ENCODE data around the gene CUL3. TPM values are rescaled to one million over a fixed set of nuclear protein-coding genes. Genes with fewer than 3 reads are reported as not detected.
"Not testable (repeated sequence)": the region's sequence is repeated elsewhere in the genome, so short reads cannot be mapped to it uniquely, and the experiment has no call there.

CUL3 gene
- total RNA-seq, 1 donor from 2014 or later, result 196 TPM

DNA sequence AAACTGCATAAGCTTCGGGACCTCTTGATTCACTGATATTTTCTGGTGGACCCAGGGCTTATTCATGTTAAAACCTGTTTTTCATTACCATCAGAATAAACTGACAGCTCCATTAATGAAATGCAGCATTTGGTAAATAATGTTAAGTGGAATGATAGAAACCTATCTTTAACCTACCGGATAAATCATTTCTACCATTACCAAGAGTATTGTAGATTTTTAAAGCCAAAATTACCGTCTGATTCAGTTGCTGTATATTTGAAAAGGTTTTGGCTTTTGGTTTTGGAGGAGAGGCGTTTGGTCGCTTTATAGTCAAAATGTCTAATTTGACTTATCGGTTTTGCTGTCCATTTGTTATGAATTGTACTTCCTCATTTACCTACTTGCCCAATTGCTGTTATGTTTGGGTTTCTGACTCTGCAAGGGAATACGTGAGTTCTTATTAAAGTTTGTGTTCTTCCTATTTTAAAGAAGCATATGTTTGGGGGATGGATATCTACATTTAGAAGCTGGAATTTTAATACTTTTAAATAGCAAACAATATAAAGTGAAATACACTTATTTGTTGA, 1.0 kb upstream of the CUL3 start:
- peaks cover 19% of the 10 kb centered on the region for H3K36me3 Mint-ChIP-seq
- peak overlapping the region; percentile 92 for H3K4me3 Mint-ChIP-seq
- Histone ChIP-seq H3K36me3 (peaks cover 3% of the 10 kb centered on the region), H3K27me3 (no peaks in the 10 kb centered on the region), H3K9ac (peak overlapping the region; percentile 49), H3F3A (ENCODE audit: low read depth) (no peaks in the 10 kb centered on the region), H3K4me3 (peak overlapping the region; percentile 57), H3K4me2 (peak overlapping the region; percentile 77), H2AFZ (replicated peaks) (peak overlapping the region; percentile 47), H3K4me1 (peaks cover 21% of the 10 kb centered on the region), H3K9me3 (ENCODE audit: low read depth) (no peaks in the 10 kb centered on the region), H4K20me1 (ENCODE audit: low read depth) (peaks cover 31% of the 10 kb centered on the region), H3K27ac (no peak overlapping the region), H3K79me2 (ENCODE audit: low read depth) (peaks cover 39% of the 10 kb centered on the region)
- no peak for TF ChIP-seq CTCF (IDR thresholded peaks at IDR 0.05)
- no peak for TF ChIP-seq EZH2phosphoT487 (IDR thresholded peaks at IDR 0.05)
- TF ChIP-seq EZH2 (IDR thresholded peaks at IDR 0.05), result no peak
- no peak for DNase-seq (ENCODE audit: low spot score)
- H3K4me1 Mint-ChIP-seq, result peaks cover 16% of the 10 kb centered on the region
- H3K9me3 Mint-ChIP-seq, result peaks cover 6% of the 10 kb centered on the region
- H3K27ac Mint-ChIP-seq, result peak overlapping the region; percentile 38
- H3K27me3 Mint-ChIP-seq (ENCODE audit: insufficient read depth, low read depth), result peaks cover 2% of the 10 kb centered on the region

- H3K4me3 ChIP-seq, result peak overlapping the region; percentile 94
- Mint-ChIP-seq H3K27me3 (ENCODE audit: insufficient read depth, low read depth) (peaks cover 2% of the 10 kb centered on the region), H3K4me1 (peaks cover 16% of the 10 kb centered on the region), H3K27ac (no peak overlapping the region), H3K4me3 (peak overlapping the region; percentile 84), H3K9me3 (peaks cover 17% of the 10 kb centered on the region), H3K36me3 (peaks cover 27% of the 10 kb centered on the region)
- H4K20me1 ChIP-seq (ENCODE audit: low read depth), result peaks cover 44% of the 10 kb centered on the region
- no peaks in the 10 kb centered on the region for H3F3A ChIP-seq (ENCODE audit: low read depth)
- H3K27ac ChIP-seq, result peak overlapping the region; percentile 92
- no peak for TF ChIP-seq CTCF (IDR thresholded peaks at IDR 0.05)
- TF ChIP-seq EZH2phosphoT487 (IDR thresholded peaks at IDR 0.05), result no peak
- TF ChIP-seq EZH2 (IDR thresholded peaks at IDR 0.05), result no peak
- H3K4me1 ChIP-seq, result peaks cover 21% of the 10 kb centered on the region
- H3K79me2 ChIP-seq (ENCODE audit: low read depth), result peaks cover 53% of the 10 kb centered on the region
- H3K36me3 ChIP-seq, result peaks cover 3% of the 10 kb centered on the region
- H3K9ac ChIP-seq, result peak overlapping the region; percentile 94
- peak overlapping the region; percentile 94 for H3K4me2 ChIP-seq
- DNase-seq (ENCODE audit: low spot score), result peak; percentile 70
- H3K27me3 ChIP-seq, result no peaks in the 10 kb centered on the region
- H2AFZ ChIP-seq (replicated peaks), result no peak overlapping the region
- H3K9me3 ChIP-seq (ENCODE audit: low read depth), result no peaks in the 10 kb centered on the region
These were observed 365 bp downstream of the CUL3 start for GRCh38 chr2:224584785-224585210.

- H3K9ac ChIP-seq, result peak overlapping the region; percentile 83
- H3K9me3 Mint-ChIP-seq, result peaks cover 20% of the 10 kb centered on the region
- peaks cover 16% of the 10 kb centered on the region for H3K4me1 Mint-ChIP-seq
- no peak for TF ChIP-seq CTCF (IDR thresholded peaks at IDR 0.05)
- no peak for TF ChIP-seq EZH2phosphoT487 (IDR thresholded peaks at IDR 0.05)
- TF ChIP-seq EZH2 (IDR thresholded peaks at IDR 0.05), result no peak
- peak overlapping the region; percentile 94 for H3K4me2 ChIP-seq
- H2AFZ ChIP-seq (replicated peaks), result no peak overlapping the region
- H4K20me1 ChIP-seq (ENCODE audit: low read depth), result peaks cover 50% of the 10 kb centered on the region
- no peak overlapping the region for H3K27ac ChIP-seq
- peaks cover 25% of the 10 kb centered on the region for H3K4me1 ChIP-seq
- H3K9me3 ChIP-seq (ENCODE audit: low read depth), result no peaks in the 10 kb centered on the region
- H3K27me3 ChIP-seq, result no peaks in the 10 kb centered on the region
- H3K36me3 Mint-ChIP-seq, result peaks cover 33% of the 10 kb centered on the region
- H3K4me3 Mint-ChIP-seq, result peak overlapping the region; percentile 100
- H3K36me3 ChIP-seq, result peaks cover 3% of the 10 kb centered on the region
- H3K27me3 Mint-ChIP-seq (ENCODE audit: insufficient read depth, low read depth), result peaks cover 2% of the 10 kb centered on the region
- H3K4me3 ChIP-seq, result peak overlapping the region; percentile 94
- H3K27ac Mint-ChIP-seq, result peak overlapping the region; percentile 99
- H3F3A ChIP-seq (ENCODE audit: low read depth), result no peaks in the 10 kb centered on the region
- H3K79me2 ChIP-seq (ENCODE audit: low read depth), result peaks cover 59% of the 10 kb centered on the region
- peak; percentile 68 for DNase-seq (ENCODE audit: low spot score)
These were observed 915 bp downstream of the CUL3 start for GRCh38 chr2:224584111-224584784.

DNA sequence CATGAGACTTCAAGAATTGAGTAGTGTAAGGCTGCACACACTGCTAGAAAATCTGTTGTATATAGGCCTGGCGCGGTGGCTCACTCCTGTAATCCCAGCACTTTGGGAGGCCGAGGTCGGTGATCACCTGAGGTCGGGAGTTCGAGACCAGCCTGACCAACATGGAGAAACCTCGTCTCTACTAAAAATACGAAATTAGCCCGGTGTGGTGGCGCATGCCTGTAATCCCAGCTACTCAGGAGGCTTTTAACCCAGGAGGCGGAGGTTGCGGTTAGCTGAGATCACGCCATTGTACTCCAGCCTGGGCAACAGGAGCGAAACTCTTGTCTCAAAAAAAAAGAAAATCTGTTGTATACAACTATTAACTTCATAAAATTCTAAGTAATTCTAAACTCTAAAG, 2.1 kb downstream of the CUL3 start:
- H3K36me3 Mint-ChIP-seq, result peaks cover 37% of the 10 kb centered on the region
- peaks cover 21% of the 10 kb centered on the region for H3K9me3 Mint-ChIP-seq
- H4K20me1 ChIP-seq (ENCODE audit: low read depth), result peaks cover 62% of the 10 kb centered on the region
- peaks cover 71% of the 10 kb centered on the region for H3K79me2 ChIP-seq (ENCODE audit: low read depth)
- H3K27me3 ChIP-seq; H3K36me3 ChIP-seq; H2AFZ ChIP-seq (replicated peaks); H3K27ac ChIP-seq; H3K9ac ChIP-seq; DNase-seq (ENCODE audit: low spot score); H3K27ac Mint-ChIP-seq; H3F3A ChIP-seq (ENCODE audit: low read depth); H3K27me3 Mint-ChIP-seq (ENCODE audit: insufficient read depth, low read depth); H3K9me3 ChIP-seq (ENCODE audit: low read depth): not testable (repeated sequence)
- H3K4me1 Mint-ChIP-seq, result peaks cover 16% of the 10 kb centered on the region
- H3K4me3 ChIP-seq, result peak overlapping the region; percentile 94
- peak overlapping the region; percentile 100 for H3K4me3 Mint-ChIP-seq
- peak overlapping the region; percentile 94 for H3K4me2 ChIP-seq
- H3K4me1 ChIP-seq, result peaks cover 27% of the 10 kb centered on the region

Measured in neural progenitor cell (in vitro differentiated cells).